H1 (cell line): ENCODE results near the gene SOX10.

Experiments used
- BCL11A ChIP-seq, 2 experiments: IDR thresholded peaks; one replicate each; pipeline ENCODE4 v1.6.1; 2011; ENCODE audit warnings: low read depth in 2 of 2, low read length in 2 of 2, mild to moderate bottlenecking in 2 of 2
- EP300 ChIP-seq, 2 experiments: IDR thresholded peaks; 1 replicate in 1 of 2; 2 replicates in 1 of 2; pipeline ENCODE4 v1.6.1; 2011 to 2012; ENCODE audit warnings: low read depth in 2 of 2, low read length in 2 of 2, mild to moderate bottlenecking in 2 of 2, borderline replicate concordance in 1 of 2, inconsistent platforms in 1 of 2, moderate library complexity in 1 of 2
- HDAC6 ChIP-seq: IDR thresholded peaks from one replicate; pipeline ENCODE4 v1.7.1; 2012; ENCODE audit warnings: low read depth, mild to moderate bottlenecking, inconsistent platforms, low read length, moderate library complexity
- POLR2A ChIP-seq, 2 experiments: IDR thresholded peaks; 1 replicate in 1 of 2; 2 replicates in 1 of 2; pipeline ENCODE4 v1.6.1; 2011; ENCODE audit warnings: low read depth in 2 of 2, low read length in 2 of 2, mild to moderate bottlenecking in 2 of 2; ENCODE audit errors: control extremely low read depth in 1 of 2
- TF ChIP-seq, protein P1 (sequence below), 3 experiments: IDR thresholded peaks; 1 replicate in 2 of 3; 2 replicates in 1 of 3; pipeline versions ENCODE4 v1.5.1 to v1.6.1; 2011; ENCODE audit warnings: low read length in 3 of 3, mild to moderate bottlenecking in 3 of 3, inconsistent platforms in 2 of 3, low read depth in 1 of 3, moderate library complexity in 1 of 3; ENCODE audit not compliant: insufficient read depth in 1 of 3; ENCODE audit errors: control extremely low read depth in 1 of 3

DNA sequence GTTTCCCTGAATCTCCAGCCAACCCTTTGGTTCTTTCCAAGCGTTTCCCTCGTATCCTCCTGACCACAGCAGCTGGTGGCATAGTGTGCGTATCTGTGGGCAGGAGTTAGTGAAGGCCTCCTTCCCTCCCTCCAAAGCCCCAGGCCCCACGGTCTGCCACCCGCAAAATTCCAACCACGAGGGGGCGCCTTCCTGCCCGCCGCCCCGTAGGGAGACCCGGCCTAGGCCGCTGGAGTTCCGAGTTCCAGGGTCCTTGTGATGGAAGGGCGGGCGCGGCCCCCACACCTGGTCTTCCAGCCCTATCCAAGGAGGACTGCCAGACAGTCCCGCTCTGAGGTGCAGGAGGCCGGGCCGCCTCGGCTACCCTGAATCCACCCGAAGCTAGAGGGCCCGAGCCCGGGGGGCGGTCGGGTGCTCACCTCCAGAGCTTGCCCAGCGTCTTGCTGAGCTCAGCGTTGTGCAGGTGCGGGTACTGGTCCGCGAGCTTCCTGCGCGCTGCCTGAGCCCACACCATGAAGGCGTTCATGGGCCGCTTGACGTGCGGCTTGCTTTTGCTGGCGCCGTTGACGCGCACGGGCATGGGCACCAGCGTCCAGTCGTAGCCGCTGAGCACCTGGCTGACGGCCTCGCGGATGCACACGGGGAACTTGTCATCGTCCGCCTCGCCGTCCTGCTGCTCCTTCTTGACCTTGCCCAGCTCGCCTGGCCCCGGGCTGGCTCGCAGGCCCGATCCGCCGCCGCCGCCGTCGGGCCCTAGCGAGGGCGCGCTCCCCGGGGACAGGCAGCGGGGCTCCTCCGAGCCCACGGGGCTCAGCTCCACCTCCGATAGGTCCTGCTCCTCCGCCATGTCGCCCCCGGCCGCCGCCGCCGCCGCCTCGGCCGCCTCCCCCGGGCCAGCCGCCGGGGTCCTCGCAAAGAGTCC, 1.2 kb downstream of the SOX10 start:
- TF ChIP-seq, protein P1, sequence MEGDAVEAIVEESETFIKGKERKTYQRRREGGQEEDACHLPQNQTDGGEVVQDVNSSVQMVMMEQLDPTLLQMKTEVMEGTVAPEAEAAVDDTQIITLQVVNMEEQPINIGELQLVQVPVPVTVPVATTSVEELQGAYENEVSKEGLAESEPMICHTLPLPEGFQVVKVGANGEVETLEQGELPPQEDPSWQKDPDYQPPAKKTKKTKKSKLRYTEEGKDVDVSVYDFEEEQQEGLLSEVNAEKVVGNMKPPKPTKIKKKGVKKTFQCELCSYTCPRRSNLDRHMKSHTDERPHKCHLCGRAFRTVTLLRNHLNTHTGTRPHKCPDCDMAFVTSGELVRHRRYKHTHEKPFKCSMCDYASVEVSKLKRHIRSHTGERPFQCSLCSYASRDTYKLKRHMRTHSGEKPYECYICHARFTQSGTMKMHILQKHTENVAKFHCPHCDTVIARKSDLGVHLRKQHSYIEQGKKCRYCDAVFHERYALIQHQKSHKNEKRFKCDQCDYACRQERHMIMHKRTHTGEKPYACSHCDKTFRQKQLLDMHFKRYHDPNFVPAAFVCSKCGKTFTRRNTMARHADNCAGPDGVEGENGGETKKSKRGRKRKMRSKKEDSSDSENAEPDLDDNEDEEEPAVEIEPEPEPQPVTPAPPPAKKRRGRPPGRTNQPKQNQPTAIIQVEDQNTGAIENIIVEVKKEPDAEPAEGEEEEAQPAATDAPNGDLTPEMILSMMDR (IDR thresholded peaks at IDR 0.05; ENCODE audit: control extremely low read depth in 1 of 3, insufficient read depth in 1 of 3, low read depth in 1 of 3, low read length in 3 of 3), result peak; percentile 76 to 81 (median 79)
- TF ChIP-seq EP300 (IDR thresholded peaks at IDR 0.05; ENCODE audit: borderline replicate concordance in 1 of 2, low read depth in 2 of 2, low read length in 2 of 2) (no peak), POLR2A (IDR thresholded peaks at IDR 0.05; ENCODE audit: control extremely low read depth in 1 of 2, low read depth in 2 of 2, low read length in 2 of 2) (no peak), BCL11A (IDR thresholded peaks at IDR 0.05; ENCODE audit: low read depth in 2 of 2, low read length in 2 of 2) (no peak), HDAC6 (no peak)
